SK-N-MC (cell line): ENCODE measurements around the gene NDUFAF7.

Experiments used
- EZH2 ChIP-seq: fragments of 200-600 bp; sonication (generic); IDR thresholded peaks from one replicate; pipeline ENCODE4 v1.6.1; 2017; ENCODE audit warnings: antibody characterized with exemption
- FOXP2 ChIP-seq: optimal IDR thresholded peaks from 2 replicates; pipeline ENCODE3; 2011; ENCODE audit warnings: mild to moderate bottlenecking, moderate library complexity; ENCODE audit not compliant: insufficient read depth; ENCODE audit errors: extremely low read length, control extremely low read depth
- POLR2AphosphoS5 ChIP-seq: IDR thresholded peaks from 2 replicates; pipeline ENCODE4 v1.6.1; 2012; ENCODE audit warnings: mild to moderate bottlenecking, low read depth, low read length, borderline replicate concordance

- no peak for TF ChIP-seq POLR2AphosphoS5
- no peak for TF ChIP-seq EZH2
- TF ChIP-seq FOXP2, result no peak
Observed at GRCh38 chr2:37205689-37206341, 25.6 kb upstream of the NDUFAF7 start.
